Stimulated activated naive CD8-positive, alpha-beta T cell treated with anti-CD3 and anti-CD28 coated beads, Interleukin-15, amount 100 ng/mL, for 72 hours (primary cell): ENCODE measurements around the gene TMEM220.

Experiments used
- ATAC-seq: fragments of 150-1000 bp; cut with Tn5 transposase; 2 replicates; pipeline ENCODE4 v1.10.0; 2021; ENCODE audit warnings: mild to moderate bottlenecking, moderate library complexity
- DNase-seq, 2 donors: peaks; one replicate each; pipeline ENCODE4 v3.0.0; 2021 to 2022
- H3K27ac Mint-ChIP-seq, 2 donors: one replicate each; pipeline ENCODE4 v1.8.0; 2022; ENCODE audit warnings: mild to moderate bottlenecking in 2 of 2, mixed read lengths in 2 of 2, moderate library complexity in 2 of 2
- H3K27me3 Mint-ChIP-seq: one replicate; pipeline ENCODE4 v1.8.0; 2022; ENCODE audit warnings: mixed read lengths
- H3K4me1 Mint-ChIP-seq: one replicate; pipeline ENCODE4 v1.8.0; 2022; ENCODE audit warnings: mild to moderate bottlenecking, mixed read lengths
- H3K4me3 Mint-ChIP-seq, 2 donors: one replicate each; pipeline ENCODE4 v1.8.0; 2022; ENCODE audit warnings: mild to moderate bottlenecking in 2 of 2, mixed read lengths in 2 of 2, moderate library complexity in 1 of 2
- H3K9me3 Mint-ChIP-seq, 2 donors: one replicate each; pipeline ENCODE4 v1.8.0; 2022; ENCODE audit warnings: mixed read lengths in 2 of 2

Gene TMEM220

DNA sequence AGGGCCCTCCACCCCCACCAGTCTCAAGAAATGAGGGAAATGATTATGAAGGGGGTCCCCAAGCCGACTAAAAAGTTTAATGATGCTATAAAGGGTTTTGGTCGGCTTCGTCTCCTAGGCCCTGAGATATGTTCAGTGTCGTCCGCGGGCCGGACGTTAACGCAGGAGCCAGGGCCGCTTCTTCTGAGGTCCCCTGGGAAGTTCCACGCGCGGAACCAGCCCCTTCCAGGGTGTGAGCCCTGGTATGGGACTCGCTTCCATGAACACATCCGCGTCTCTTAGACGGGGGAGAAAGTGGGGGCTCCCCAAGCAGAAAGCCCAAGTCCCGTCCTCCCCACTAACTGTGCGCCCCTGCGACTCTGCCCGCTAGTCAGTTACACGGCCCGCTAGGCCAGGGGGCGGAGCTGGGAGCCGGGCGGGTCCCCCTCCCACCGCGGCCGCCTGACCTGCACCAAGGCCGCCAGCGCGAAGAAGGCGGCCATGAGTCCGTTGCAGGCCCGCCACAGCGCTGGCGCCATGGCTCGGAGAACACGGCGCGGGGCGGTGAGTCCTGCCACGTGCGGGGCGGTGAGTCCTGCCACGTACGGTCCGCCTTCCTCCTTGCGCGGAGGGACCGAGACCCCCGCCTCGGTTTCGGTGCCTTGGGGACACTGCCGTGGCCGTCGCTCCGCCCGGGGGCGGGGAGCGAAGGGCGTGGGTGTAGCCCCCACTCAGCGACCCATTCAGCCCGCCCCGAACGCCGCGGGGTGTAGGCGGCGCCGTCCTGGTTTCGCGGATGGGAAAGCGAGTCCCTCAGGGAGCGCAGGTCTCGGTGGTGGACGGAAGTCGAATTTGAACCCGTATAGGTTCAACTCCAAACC lies at the start of gene TMEM220:
Gene TMEM220, minus strand, starts transcription at position 690 of the 860 bp plus-strand sequence. Its CDS starts 172 bp downstream, at position 518.
- H3K27ac Mint-ChIP-seq = peak within 1 kb of the TSS; percentile 96 to 98
- no peaks in the 10 kb centered on the region for H3K9me3 Mint-ChIP-seq
- DNase-seq = peak; percentile 52 to 63
- ATAC-seq = peak; percentile 83
- H3K4me1 Mint-ChIP-seq = peaks cover 16% of the 10 kb centered on the region
- peak within 1 kb of the TSS; percentile 95 for H3K4me3 Mint-ChIP-seq
- no peaks in the 10 kb centered on the region for H3K27me3 Mint-ChIP-seq

DNA sequence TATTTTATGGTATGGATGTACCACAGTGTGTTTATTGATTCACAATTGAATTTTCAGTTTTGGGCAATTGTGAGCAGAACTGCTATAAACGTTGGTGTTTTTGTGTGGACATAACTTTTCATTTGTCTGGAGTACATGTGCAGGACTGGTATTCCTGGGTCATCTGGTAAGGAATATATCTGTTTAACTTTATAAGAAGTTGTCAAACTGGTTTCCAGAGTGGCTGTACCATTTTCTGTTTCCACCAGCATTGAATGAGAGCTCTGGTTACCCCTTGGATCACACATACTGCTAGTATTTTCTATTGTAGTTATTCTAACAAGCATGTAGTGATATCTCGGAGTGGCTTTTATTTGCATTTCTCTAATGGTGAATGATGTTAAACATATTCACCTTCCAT lies 49.8 kb upstream of the TMEM220 start:
- Mint-ChIP-seq H3K9me3 (peaks cover 15 to 20% of the 10 kb centered on the region in 2 donors), H3K27ac (no peak overlapping the region), H3K4me1 (no peaks in the 10 kb centered on the region), H3K4me3 (no peak overlapping the region), H3K27me3 (no peaks in the 10 kb centered on the region)
- ATAC-seq (no peak), DNase-seq (no peak)

- Mint-ChIP-seq H3K4me3 (no peak overlapping the region), H3K4me1 (no peaks in the 10 kb centered on the region), H3K9me3 (peaks cover 3 to 12% of the 10 kb centered on the region in 2 donors), H3K27me3 (no peaks in the 10 kb centered on the region), H3K27ac (no peak overlapping the region)
- ATAC-seq (no peak), DNase-seq (no peak)
These were observed 48.1 kb upstream of the TMEM220 start for GRCh38 chr17:10777890-10778289.

DNA sequence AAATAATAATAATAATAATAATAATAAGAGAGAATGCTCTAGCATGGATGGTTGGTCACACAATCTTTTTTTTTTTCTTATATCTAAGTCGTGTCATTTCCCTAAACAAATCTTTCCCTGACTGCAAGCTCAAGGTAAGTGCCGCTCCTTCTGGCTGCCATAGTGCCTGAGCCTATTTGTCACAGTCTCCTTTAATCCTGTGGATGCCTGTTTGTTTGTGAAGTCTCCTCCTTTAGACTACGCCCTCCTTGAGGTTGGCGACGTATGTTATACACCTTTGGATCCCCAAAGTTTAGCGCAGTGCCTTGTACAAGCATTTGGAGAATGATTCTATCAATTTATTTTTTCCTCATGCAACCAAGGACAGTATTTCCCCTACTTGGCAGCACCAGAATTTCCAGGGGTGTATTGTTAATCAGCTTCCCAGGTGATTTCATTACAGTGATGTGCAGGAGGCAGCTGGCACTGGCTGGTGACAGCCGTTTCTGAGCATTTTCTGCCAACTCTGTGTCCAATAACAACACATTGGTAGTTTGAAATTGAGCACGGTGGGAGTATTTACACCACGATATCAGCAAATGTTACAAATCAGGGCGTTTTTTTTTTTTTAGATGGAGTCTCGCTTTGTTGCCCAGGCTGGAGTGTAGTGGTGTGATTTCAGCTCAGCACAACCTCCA lies 47.4 kb upstream of the TMEM220 start:
- Mint-ChIP-seq H3K27ac (no peak overlapping the region), H3K4me3 (no peak overlapping the region), H3K4me1 (no peaks in the 10 kb centered on the region), H3K27me3 (no peaks in the 10 kb centered on the region), H3K9me3 (peaks cover 0 to 8% of the 10 kb centered on the region in 2 donors)
- DNase-seq (no peak), ATAC-seq (no peak)

- Mint-ChIP-seq H3K4me1 (no peaks in the 10 kb centered on the region), H3K27me3 (no peaks in the 10 kb centered on the region), H3K27ac (no peak overlapping the region), H3K4me3 (no peak overlapping the region), H3K9me3 (peaks cover 5 to 14% of the 10 kb centered on the region in 2 donors)
- ATAC-seq = no peak
- no peak for DNase-seq
These were observed 46.6 kb upstream of the TMEM220 start for GRCh38 chr17:10776381-10776780.

- Mint-ChIP-seq H3K9me3 (peaks cover 5 to 19% of the 10 kb centered on the region in 2 donors), H3K27me3 (no peaks in the 10 kb centered on the region), H3K27ac (no peak overlapping the region), H3K4me3 (no peak overlapping the region), H3K4me1 (no peaks in the 10 kb centered on the region)
- no peak for DNase-seq
- ATAC-seq = no peak
These were observed 46.0 kb upstream of the TMEM220 start for GRCh38 chr17:10775740-10776356.

GRCh38 chr17:10775058-10775457 lies 45.2 kb upstream of the TMEM220 start:
- H3K9me3 Mint-ChIP-seq = peaks cover 5 to 22% of the 10 kb centered on the region in 2 donors
- no peak overlapping the region for H3K4me3 Mint-ChIP-seq
- H3K27me3 Mint-ChIP-seq = no peaks in the 10 kb centered on the region
- ATAC-seq = no peak
- no peaks in the 10 kb centered on the region for H3K4me1 Mint-ChIP-seq
- no peak for DNase-seq
- H3K27ac Mint-ChIP-seq = peak overlapping the region in 1 of 2 donors; percentile 26

DNA sequence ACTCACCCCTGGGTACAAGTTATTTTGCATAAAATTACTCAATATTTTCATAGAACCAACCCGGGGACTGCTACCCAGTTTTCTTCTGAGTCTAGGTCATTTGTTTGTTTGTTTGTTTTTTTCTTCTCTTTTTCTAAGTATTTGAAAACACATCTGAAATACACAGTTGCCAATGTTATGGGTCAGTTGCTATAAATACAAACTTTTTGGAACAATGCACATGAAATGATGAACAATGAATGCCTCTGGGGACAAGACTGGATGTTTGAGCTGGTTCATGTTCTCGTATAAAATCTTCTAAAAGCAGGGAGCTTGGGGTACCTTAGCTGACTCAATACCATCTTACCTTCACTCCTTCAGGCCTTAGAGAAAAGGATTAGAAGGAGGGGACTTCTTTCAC lies 43.6 kb upstream of the TMEM220 start:
- no peaks in the 10 kb centered on the region for H3K4me1 Mint-ChIP-seq
- ATAC-seq (no peak), DNase-seq (no peak)
- H3K9me3 Mint-ChIP-seq = peaks cover 5 to 22% of the 10 kb centered on the region in 2 donors
- no peaks in the 10 kb centered on the region for H3K27me3 Mint-ChIP-seq
- H3K4me3 Mint-ChIP-seq = no peak overlapping the region
- H3K27ac Mint-ChIP-seq = no peak overlapping the region

DNA sequence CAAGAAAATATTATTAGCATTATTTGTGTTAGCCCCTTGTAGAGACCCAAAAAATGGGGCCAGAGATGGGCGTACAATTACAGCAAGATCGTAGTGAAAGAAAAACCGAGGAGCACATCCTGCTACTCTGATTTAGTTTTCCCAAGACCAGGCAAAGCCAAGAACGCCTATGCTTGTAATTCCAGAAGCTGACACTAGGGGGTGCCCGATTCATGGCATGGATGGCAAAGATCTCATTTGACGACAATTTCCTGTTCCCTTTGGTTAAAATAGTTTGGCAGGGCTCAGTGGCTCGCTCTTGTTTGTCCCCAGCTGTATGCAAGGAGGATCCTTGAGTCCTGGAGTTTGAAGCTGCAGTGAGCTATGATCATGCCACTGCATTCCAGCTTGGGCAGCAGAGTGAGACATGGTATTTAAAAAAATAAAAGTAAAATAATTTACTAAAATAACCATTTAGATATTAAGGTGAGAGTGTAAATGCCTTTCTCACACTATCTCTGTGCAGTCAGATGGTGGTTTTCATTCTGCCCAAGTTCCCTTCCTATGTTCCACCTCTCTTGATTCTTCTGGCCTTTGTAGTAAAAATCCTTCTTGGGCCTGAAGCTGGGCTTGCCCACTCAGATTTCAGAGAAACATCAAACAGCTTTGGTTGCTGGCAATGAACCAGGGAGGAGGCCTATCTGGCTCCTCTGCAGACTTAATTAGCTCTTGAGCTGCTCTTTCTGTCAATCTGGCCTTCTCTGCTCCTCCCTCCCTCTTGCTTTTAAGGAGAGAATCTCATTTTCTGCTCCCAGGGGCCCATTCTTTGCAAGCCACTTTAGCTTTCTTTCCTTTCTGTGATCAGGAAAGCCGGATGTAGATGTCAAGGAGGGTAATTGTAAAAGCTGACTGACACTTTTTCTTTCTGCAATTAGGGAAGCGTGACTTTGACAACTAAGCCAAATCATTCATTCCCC lies 42.9 kb upstream of the TMEM220 start:
- DNase-seq (peak; percentile 31 to 49), ATAC-seq (no peak)
- Mint-ChIP-seq H3K9me3 (peaks cover 5 to 22% of the 10 kb centered on the region in 2 donors), H3K27ac (no peak overlapping the region), H3K27me3 (no peaks in the 10 kb centered on the region), H3K4me1 (no peaks in the 10 kb centered on the region), H3K4me3 (no peak overlapping the region)

- Mint-ChIP-seq H3K4me3 (no peak overlapping the region), H3K4me1 (no peaks in the 10 kb centered on the region), H3K9me3 (peaks cover 12 to 22% of the 10 kb centered on the region in 2 donors), H3K27ac (no peak overlapping the region), H3K27me3 (no peaks in the 10 kb centered on the region)
- ATAC-seq = no peak
- no peak for DNase-seq
These were observed 41.3 kb upstream of the TMEM220 start for GRCh38 chr17:10771148-10771547.

DNA sequence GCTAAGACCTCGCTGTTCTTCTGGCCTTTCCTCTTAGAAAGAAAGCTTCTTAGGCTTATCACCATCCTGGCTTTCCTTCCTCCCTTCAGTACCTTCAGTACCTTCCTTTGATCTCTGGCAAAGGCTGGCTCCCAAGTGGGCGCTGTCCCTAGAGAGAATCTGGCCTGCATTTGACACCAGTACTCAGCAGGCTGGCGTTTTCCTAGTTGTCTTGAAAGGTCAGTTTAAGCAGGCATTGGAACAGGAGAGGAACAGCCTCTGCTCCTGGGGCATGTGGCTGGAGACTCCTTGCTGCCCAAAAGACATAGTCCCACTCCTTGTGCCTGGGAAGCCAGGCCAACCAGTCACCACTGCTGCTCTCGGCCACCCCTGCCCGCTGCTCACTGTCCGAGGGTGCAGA lies 40.0 kb upstream of the TMEM220 start:
- Mint-ChIP-seq H3K9me3 (peaks cover 13 to 14% of the 10 kb centered on the region in 2 donors), H3K4me1 (no peaks in the 10 kb centered on the region), H3K4me3 (no peak overlapping the region), H3K27me3 (no peaks in the 10 kb centered on the region), H3K27ac (no peak overlapping the region)
- ATAC-seq (no peak), DNase-seq (no peak)

DNA sequence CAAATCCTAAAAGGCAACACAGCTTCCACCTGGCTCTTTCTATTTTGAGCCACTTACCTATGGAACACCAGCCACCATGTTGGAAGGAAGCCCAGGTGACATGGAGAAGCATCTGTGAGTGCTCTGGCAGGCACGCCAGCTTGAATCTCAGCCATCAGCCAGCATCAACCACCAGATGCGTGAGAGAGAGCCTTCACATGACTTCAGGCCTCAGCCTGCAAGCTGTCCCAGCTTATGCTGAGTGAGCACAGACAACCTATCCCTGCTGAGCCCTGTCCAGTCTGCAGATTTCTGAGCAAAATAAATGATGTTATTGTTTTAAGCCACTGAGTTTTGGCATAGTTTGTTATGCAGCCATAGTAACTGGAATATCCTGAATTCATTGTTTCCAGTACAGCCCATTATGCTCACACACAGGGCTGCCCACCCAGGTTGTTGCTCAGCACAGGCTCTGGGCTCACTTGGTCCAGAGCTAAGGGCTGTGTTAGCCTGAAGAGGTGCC lies 39.0 kb upstream of the TMEM220 start:
- Mint-ChIP-seq H3K27me3 (no peaks in the 10 kb centered on the region), H3K4me3 (no peak overlapping the region), H3K9me3 (peaks cover 13 to 14% of the 10 kb centered on the region in 2 donors), H3K4me1 (no peaks in the 10 kb centered on the region), H3K27ac (no peak overlapping the region)
- DNase-seq = no peak
- no peak for ATAC-seq

DNA sequence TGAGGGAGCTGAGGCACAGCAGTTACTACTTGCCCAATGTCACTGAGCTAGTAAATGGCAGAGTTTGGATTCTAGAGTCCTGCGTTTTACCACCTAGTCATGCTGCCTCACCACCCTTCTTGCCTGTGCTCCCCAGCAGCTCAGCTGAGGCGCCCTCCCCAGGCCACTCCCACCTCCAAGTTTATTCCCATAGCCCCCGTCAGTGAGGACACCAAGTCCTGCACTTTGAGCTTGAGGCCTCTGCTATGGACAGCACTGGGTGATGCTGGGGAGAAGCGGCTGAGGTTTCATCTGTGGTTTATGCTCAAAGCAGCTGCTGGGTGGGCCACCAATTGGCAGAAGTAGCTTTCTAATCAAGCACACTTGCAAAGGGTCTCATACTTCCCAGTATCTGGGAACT lies 37.4 kb upstream of the TMEM220 start:
- ATAC-seq (no peak), DNase-seq (no peak)
- no peaks in the 10 kb centered on the region for H3K4me1 Mint-ChIP-seq
- H3K27ac Mint-ChIP-seq = no peak overlapping the region
- no peak overlapping the region for H3K4me3 Mint-ChIP-seq
- peaks cover 13 to 14% of the 10 kb centered on the region in 2 donors for H3K9me3 Mint-ChIP-seq
- H3K27me3 Mint-ChIP-seq = no peaks in the 10 kb centered on the region

GRCh38 chr17:10762037-10762436 lies 32.2 kb upstream of the TMEM220 start:
- ATAC-seq (no peak), DNase-seq (no peak)
- Mint-ChIP-seq H3K4me1 (no peaks in the 10 kb centered on the region), H3K9me3 (peaks cover 0 to 7% of the 10 kb centered on the region in 2 donors), H3K27me3 (no peaks in the 10 kb centered on the region), H3K27ac (no peak overlapping the region), H3K4me3 (no peak overlapping the region)

GRCh38 chr17:10761281-10761680 lies 31.5 kb upstream of the TMEM220 start:
- no peak for DNase-seq
- H3K27me3 Mint-ChIP-seq = no peaks in the 10 kb centered on the region
- H3K27ac Mint-ChIP-seq = no peak overlapping the region
- peaks cover 0 to 3% of the 10 kb centered on the region in 2 donors for H3K9me3 Mint-ChIP-seq
- ATAC-seq = no peak
- H3K4me3 Mint-ChIP-seq = no peak overlapping the region
- no peaks in the 10 kb centered on the region for H3K4me1 Mint-ChIP-seq
